ENCODE measurements around the gene PNLIPRP1.

The PNLIPRP1 gene

GRCh38 chr10:116566932-116567331, 23.8 kb upstream of the PNLIPRP1 start:
- Histone ChIP-seq H3K79me2 (ENCODE audit: insufficient read depth, low read length) (no peaks in the 10 kb centered on the region), H3K27ac (ENCODE audit: low read length) (no peak overlapping the region), H2AFZ (ENCODE audit: low read depth, low read length) (no peak overlapping the region), H3K9me3 (ENCODE audit: insufficient read depth, low read length, severe bottlenecking) (no peaks in the 10 kb centered on the region), H3K36me3 (ENCODE audit: insufficient read depth, low read length) (no peaks in the 10 kb centered on the region), H3K4me2 (ENCODE audit: insufficient read depth, low read length) (no peak overlapping the region), H4K20me1 (ENCODE audit: insufficient read depth, low read length) (no peaks in the 10 kb centered on the region), H3K4me3 (ENCODE audit: low read depth in 1 of 2, low read length in 2 of 2) (no peak overlapping the region), H3K27me3 (ENCODE audit: insufficient read depth, low read length, poor library complexity) (no peaks in the 10 kb centered on the region), H3K9ac (ENCODE audit: low read depth, low read length) (no peak overlapping the region), H3K4me1 (ENCODE audit: insufficient read depth, low read length) (no peaks in the 10 kb centered on the region)
- DNase-seq (no peak), ATAC-seq (ENCODE audit: insufficient read depth, low read depth) (no peak)
- TF ChIP-seq, protein P1, sequence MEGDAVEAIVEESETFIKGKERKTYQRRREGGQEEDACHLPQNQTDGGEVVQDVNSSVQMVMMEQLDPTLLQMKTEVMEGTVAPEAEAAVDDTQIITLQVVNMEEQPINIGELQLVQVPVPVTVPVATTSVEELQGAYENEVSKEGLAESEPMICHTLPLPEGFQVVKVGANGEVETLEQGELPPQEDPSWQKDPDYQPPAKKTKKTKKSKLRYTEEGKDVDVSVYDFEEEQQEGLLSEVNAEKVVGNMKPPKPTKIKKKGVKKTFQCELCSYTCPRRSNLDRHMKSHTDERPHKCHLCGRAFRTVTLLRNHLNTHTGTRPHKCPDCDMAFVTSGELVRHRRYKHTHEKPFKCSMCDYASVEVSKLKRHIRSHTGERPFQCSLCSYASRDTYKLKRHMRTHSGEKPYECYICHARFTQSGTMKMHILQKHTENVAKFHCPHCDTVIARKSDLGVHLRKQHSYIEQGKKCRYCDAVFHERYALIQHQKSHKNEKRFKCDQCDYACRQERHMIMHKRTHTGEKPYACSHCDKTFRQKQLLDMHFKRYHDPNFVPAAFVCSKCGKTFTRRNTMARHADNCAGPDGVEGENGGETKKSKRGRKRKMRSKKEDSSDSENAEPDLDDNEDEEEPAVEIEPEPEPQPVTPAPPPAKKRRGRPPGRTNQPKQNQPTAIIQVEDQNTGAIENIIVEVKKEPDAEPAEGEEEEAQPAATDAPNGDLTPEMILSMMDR (IDR thresholded peaks at IDR 0.05; ENCODE audit: borderline replicate concordance, extremely low read depth, low read length, poor library complexity, severe bottlenecking): no peak
- TF ChIP-seq EZH2 (IDR thresholded peaks at IDR 0.05; ENCODE audit: borderline replicate concordance, low read depth, low read length, severe bottlenecking): no peak

- H3K4me1 ChIP-seq (ENCODE audit: insufficient read depth, low read length): no peaks in the 10 kb centered on the region
- DNase-seq: no peak
- no peak overlapping the region for H2AFZ ChIP-seq (ENCODE audit: low read depth, low read length)
- H3K36me3 ChIP-seq (ENCODE audit: insufficient read depth, low read length): no peaks in the 10 kb centered on the region
- H3K27ac ChIP-seq (ENCODE audit: low read length): no peak overlapping the region
- no peaks in the 10 kb centered on the region for H3K79me2 ChIP-seq (ENCODE audit: insufficient read depth, low read length)
- no peak overlapping the region for H3K9ac ChIP-seq (ENCODE audit: low read depth, low read length)
- TF ChIP-seq, protein P1 (IDR thresholded peaks at IDR 0.05; ENCODE audit: borderline replicate concordance, extremely low read depth, low read length, poor library complexity, severe bottlenecking): no peak
- TF ChIP-seq EZH2 (IDR thresholded peaks at IDR 0.05; ENCODE audit: borderline replicate concordance, low read depth, low read length, severe bottlenecking): no peak
- H3K4me3 ChIP-seq (ENCODE audit: low read depth in 1 of 2, low read length in 2 of 2): no peak overlapping the region
- no peaks in the 10 kb centered on the region for H3K27me3 ChIP-seq (ENCODE audit: insufficient read depth, low read length, poor library complexity)
- no peaks in the 10 kb centered on the region for H3K9me3 ChIP-seq (ENCODE audit: insufficient read depth, low read length, severe bottlenecking)
- H4K20me1 ChIP-seq (ENCODE audit: insufficient read depth, low read length): no peaks in the 10 kb centered on the region
- H3K4me2 ChIP-seq (ENCODE audit: insufficient read depth, low read length): no peak overlapping the region
- no peak for ATAC-seq (ENCODE audit: insufficient read depth, low read depth)
These were observed 23.4 kb upstream of the PNLIPRP1 start for GRCh38 chr10:116567335-116567734.

- H2AFZ ChIP-seq (ENCODE audit: low read depth, low read length): no peak overlapping the region
- DNase-seq (no peak), ATAC-seq (ENCODE audit: insufficient read depth, low read depth) (no peak)
- H3K9me3 ChIP-seq (ENCODE audit: insufficient read depth, low read length, severe bottlenecking): no peaks in the 10 kb centered on the region
- no peaks in the 10 kb centered on the region for H3K36me3 ChIP-seq (ENCODE audit: insufficient read depth, low read length)
- no peak overlapping the region for H3K4me3 ChIP-seq (ENCODE audit: low read depth in 1 of 2, low read length in 2 of 2)
- no peak overlapping the region for H3K4me2 ChIP-seq (ENCODE audit: insufficient read depth, low read length)
- no peaks in the 10 kb centered on the region for H3K27me3 ChIP-seq (ENCODE audit: insufficient read depth, low read length, poor library complexity)
- no peak overlapping the region for H3K27ac ChIP-seq (ENCODE audit: low read length)
- no peak overlapping the region for H3K9ac ChIP-seq (ENCODE audit: low read depth, low read length)
- no peaks in the 10 kb centered on the region for H4K20me1 ChIP-seq (ENCODE audit: insufficient read depth, low read length)
- TF ChIP-seq, protein P1 (IDR thresholded peaks at IDR 0.05; ENCODE audit: borderline replicate concordance, extremely low read depth, low read length, poor library complexity, severe bottlenecking): no peak
- no peak for TF ChIP-seq EZH2 (IDR thresholded peaks at IDR 0.05; ENCODE audit: borderline replicate concordance, low read depth, low read length, severe bottlenecking)
- H3K79me2 ChIP-seq (ENCODE audit: insufficient read depth, low read length): no peaks in the 10 kb centered on the region
- H3K4me1 ChIP-seq (ENCODE audit: insufficient read depth, low read length): no peaks in the 10 kb centered on the region
These were observed 16.0 kb upstream of the PNLIPRP1 start for GRCh38 chr10:116574797-116575196.
